ENCODE data around the gene TRMT1L.

The TRMT1L gene

DNA sequence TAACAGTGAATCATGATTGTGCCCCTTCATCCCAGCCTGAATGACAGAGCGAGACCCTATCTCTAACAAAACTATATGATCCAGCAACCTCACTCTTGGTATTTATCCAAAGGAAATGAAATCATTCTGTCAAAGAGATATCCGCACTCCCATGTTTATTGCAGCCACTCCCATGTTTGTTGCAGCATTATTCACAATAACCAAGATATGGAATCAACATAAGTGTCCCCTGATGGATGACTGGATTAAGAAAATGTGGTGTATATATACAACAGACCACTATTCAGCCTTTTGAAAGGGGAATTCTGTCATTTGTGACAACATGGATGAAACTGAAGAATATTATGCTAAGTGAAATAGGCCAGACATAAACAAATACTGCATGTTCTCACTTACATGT lies 44.4 kb downstream of the TRMT1L start:
- TF ChIP-seq, protein P1, sequence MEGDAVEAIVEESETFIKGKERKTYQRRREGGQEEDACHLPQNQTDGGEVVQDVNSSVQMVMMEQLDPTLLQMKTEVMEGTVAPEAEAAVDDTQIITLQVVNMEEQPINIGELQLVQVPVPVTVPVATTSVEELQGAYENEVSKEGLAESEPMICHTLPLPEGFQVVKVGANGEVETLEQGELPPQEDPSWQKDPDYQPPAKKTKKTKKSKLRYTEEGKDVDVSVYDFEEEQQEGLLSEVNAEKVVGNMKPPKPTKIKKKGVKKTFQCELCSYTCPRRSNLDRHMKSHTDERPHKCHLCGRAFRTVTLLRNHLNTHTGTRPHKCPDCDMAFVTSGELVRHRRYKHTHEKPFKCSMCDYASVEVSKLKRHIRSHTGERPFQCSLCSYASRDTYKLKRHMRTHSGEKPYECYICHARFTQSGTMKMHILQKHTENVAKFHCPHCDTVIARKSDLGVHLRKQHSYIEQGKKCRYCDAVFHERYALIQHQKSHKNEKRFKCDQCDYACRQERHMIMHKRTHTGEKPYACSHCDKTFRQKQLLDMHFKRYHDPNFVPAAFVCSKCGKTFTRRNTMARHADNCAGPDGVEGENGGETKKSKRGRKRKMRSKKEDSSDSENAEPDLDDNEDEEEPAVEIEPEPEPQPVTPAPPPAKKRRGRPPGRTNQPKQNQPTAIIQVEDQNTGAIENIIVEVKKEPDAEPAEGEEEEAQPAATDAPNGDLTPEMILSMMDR (conservative IDR thresholded peaks at IDR 0.05; ENCODE audit: low read length): no peak
- H3K4me3 ChIP-seq (ENCODE audit: low read length): no peak overlapping the region
- no peak for DNase-seq (ENCODE audit: low read depth)

DNA sequence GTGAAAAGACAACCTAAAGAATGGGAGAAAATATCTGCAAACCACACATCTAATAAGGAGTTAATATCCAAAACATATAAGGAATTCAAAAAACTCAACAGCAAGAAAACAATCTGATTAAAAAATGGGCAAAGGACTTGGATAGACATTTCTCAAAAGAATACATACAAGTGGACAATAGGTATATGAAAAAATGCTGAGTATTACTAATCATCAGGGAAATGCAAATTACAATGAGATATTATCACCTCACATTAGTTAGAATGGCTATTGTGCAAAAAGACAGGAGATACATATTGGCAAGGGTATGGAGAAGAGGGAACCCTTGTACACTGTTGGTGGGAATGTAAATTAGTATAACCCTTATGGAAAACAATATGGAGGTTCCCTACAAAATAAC lies 44.9 kb downstream of the TRMT1L start:
- no peak for DNase-seq (ENCODE audit: low read depth)
- no peak overlapping the region for H3K4me3 ChIP-seq (ENCODE audit: low read length)
- TF ChIP-seq, protein P1 (conservative IDR thresholded peaks at IDR 0.05; ENCODE audit: low read length): no peak

DNA sequence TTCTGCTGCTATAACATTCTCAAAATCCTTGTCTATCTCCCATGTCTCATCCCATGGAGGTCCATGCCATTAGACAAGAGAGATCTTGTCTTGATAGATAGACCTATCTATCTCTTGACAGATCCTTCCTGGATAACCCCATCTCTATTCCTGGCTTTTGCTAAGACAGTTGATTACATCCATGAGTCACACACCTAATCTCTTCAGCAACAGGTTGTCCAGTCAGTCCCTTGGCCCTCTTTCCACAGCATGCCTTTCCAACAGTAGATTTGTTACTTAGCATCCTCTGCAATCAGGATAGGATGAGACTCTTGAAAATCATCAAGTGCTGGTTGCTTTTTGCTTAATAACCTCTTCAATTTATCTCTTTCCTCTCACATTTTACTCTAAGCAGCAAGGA lies 46.6 kb downstream of the TRMT1L start:
- TF ChIP-seq, protein P1 (conservative IDR thresholded peaks at IDR 0.05; ENCODE audit: low read length): no peak
- H3K4me3 ChIP-seq (ENCODE audit: low read length): no peak overlapping the region
- no peak for DNase-seq (ENCODE audit: low read depth)

DNA sequence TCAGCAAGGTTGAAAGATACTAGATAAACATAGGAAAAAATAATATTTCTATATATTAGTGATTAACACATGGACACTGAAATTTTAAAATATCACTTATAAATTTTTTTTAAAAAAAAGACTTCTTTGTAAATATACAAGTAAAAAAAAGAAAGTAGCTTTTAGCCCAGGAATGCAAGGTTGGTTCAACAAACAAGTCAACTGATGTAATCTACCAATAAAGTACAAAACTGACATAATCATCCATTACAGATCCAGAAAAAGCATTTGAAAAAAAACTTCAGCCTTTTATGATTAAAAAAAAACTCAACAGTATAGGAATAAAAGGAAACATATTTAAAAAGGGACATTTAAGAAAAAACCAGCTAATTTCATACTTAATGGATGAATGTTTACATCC lies 48.4 kb downstream of the TRMT1L start:
- no peak overlapping the region for H3K4me3 ChIP-seq (ENCODE audit: low read length)
- peak; percentile 3 for DNase-seq (ENCODE audit: low read depth)
- TF ChIP-seq, protein P1 (conservative IDR thresholded peaks at IDR 0.05; ENCODE audit: low read length): no peak

DNA sequence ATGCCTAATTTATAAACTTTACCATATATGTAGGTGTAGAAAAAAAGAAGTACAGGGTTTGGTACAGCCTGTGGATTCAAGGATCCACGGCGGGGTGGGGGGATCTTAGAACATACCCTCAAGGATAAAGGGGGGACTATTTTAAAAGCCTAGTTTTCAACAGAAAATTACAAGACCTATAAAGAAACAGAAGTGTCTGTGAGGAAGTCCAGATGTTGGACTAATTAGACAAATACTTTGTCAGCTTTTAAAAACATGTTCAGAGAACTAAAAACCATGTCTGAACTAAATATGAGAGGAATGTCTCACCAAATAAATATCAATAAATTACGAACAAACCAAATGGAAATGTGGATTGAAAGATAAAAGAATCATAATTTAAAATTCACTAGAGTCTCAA lies 51.6 kb downstream of the TRMT1L start:
- TF ChIP-seq, protein P1 (conservative IDR thresholded peaks at IDR 0.05; ENCODE audit: low read length): no peak

DNA sequence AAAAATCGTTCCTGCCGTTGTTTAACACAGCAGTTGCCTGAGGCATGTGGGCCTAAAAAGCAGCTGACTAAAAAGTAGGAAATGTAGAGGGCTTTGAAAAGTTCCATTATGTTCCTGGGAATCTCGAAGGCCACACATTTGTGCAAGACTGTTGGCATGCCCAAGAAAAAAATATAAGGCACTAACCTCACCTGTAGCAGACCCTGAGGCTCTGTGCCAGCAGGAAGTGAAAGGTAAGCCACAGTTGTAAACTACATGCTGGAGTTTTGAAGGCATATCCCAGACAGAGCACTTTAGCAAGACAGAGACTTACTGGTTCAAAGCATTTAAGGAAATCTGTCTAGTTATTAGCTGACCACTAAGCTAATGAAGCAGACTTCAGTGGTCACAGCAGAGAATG lies 52.7 kb downstream of the TRMT1L start:
- no peak overlapping the region for H3K4me3 ChIP-seq (ENCODE audit: low read length)
- DNase-seq (ENCODE audit: low read depth): no peak
- TF ChIP-seq, protein P1 (conservative IDR thresholded peaks at IDR 0.05; ENCODE audit: low read length): no peak

More for the DNA sequence above, 51.6 kb downstream of the TRMT1L start:
- no peak for DNase-seq (ENCODE audit: low read depth)
- no peak overlapping the region for H3K4me3 ChIP-seq (ENCODE audit: low read length)

DNA sequence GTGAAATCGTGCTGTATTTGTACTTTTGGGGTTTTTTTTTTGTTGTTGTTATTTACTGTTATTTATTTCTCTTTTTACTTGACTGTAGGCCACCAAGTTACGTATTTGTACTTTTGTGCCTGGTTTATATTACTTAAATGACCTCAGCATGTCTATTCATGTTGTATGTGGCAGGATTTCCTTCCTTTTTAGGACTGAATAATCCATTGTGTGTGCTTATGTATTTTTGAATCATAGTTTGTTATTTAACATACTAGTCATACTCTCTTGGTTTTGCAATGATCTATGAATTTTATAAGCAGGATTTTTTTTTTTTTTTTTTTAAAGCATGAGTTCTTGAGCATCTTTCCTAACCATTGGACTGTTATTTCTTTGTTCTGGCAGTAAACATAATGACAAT lies 60.2 kb downstream of the TRMT1L start:
- DNase-seq (ENCODE audit: low read depth): no peak
- TF ChIP-seq, protein P1 (conservative IDR thresholded peaks at IDR 0.05; ENCODE audit: low read length): no peak
- H3K4me3 ChIP-seq (ENCODE audit: low read length): no peak overlapping the region

All from AG10803 (cell line).